K562 treated with DMSO at 1 percent for 24 hours (cell line): ENCODE measurements around the gene MED13. TPM values are rescaled to one million over a fixed set of nuclear protein-coding genes. Genes with fewer than 3 reads are reported as not detected.

ENCODE experiments used
- total RNA-seq: library from RNA; unstranded; fragments of 300-600 nt; gene quantifications from 2 replicates; pipeline ENCODE4 v1.2.3, GENCODE V29; 2022; ENCODE audit warnings: low read depth; ENCODE audit not compliant: insufficient read depth

The MED13 gene
- total RNA-seq: 7.6 and 8.6 TPM in 2 replicates

GRCh38 chr17:62064791-62065563, at the start of gene MED13:
MED13 (minus strand) TSS chr17:62065278; CDS start chr17:62065205, 73 bp downstream.

DNA sequence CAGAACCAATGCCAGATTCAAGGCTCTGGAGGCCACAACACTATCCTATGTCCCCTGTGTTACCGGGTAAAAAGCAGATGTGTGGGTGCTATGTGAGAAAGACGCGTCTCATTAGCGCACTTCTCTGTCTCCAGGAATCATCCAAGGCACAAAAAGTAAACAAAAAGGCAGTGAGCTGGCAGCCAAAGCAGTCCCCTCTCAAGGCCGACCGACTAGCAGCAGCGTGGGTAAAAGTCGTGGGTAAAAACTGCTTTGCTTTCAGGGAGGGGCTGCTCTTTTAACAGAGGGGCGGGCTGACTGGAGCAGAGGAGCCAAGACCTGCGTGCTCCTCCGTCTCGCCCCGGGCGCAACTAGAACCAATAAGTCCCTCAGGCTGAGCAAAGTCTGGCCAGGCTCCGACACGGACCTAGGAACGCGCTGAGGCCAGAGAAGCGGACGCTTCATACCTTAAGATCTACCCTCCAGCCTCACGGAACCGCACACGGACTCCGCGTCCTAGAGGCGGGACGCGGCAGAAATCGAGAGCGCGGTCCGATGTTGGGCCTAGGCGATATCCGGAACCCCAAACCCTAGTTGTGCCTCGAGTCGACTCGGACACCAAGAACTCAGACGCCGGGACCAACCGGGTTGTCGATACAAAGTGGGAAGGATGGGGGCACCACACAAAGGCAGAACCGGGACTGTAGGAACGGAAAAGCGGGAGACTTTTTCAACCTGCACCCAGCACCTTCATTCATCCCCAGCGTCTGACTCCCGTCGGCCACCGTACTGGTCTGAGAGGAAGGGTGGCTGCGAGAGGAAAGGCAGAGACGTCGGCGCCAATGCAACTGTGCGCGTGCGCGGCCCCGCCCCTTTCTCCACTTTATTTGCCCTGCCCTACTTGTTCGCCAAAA, 137.6 kb downstream of the MED13 start, which contains the start of gene INTS2:
TSS of gene INTS2 (minus strand) at position 775 of the 893 bp plus-strand sequence. CDS start 1,338 bp downstream, outside the sequence.

Other genes with a start within 250 kb of the MED13 start
- gene BRIP1, start 201.8 kb downstream of the MED13 start, total RNA-seq: 4.1 and 4.8 TPM in 2 replicates
- gene INTS2, start 137.3 kb downstream of the MED13 start, total RNA-seq: 6.3 and 7.6 TPM in 2 replicates